Trophoblast cell (in vitro differentiated cells and primary cell): ENCODE results near the gene DCN.

ENCODE experiments used
- DNase-seq, 2 donors: peaks; one replicate each; pipeline ENCODE4 v3.0.0-alpha.2; 2016
- H2AFZ ChIP-seq: 2 replicates; pipeline ENCODE4 v1.6.1; 2013; ENCODE audit warnings: low read length, moderate library complexity, mild to moderate bottlenecking; ENCODE audit not compliant: insufficient read depth, poor library complexity
- H2AK5ac ChIP-seq: 2 replicates; pipeline ENCODE4 v1.6.1; 2013; ENCODE audit warnings: mild to moderate bottlenecking, low read length
- H2BK120ac ChIP-seq: 2 replicates; pipeline ENCODE4 v1.6.1; 2013; ENCODE audit warnings: low read length, mild to moderate bottlenecking, moderate library complexity; ENCODE audit not compliant: insufficient read depth, poor library complexity
- H2BK12ac ChIP-seq: 2 replicates; pipeline ENCODE4 v1.6.1; 2013; ENCODE audit warnings: mild to moderate bottlenecking, low read length, moderate library complexity
- H2BK5ac ChIP-seq: 2 replicates; pipeline ENCODE4 v1.6.1; 2013; ENCODE audit warnings: low read length, low read depth, moderate library complexity, mild to moderate bottlenecking; ENCODE audit not compliant: poor library complexity
- H3K14ac ChIP-seq: 2 replicates; pipeline ENCODE4 v1.6.1; 2013; ENCODE audit warnings: mild to moderate bottlenecking, low read length
- H3K18ac ChIP-seq: 2 replicates; pipeline ENCODE4 v1.6.1; 2013; ENCODE audit warnings: mild to moderate bottlenecking, low read length
- H3K23ac ChIP-seq: 2 replicates; pipeline ENCODE4 v1.6.1; 2013; ENCODE audit warnings: low read length
- H3K27ac ChIP-seq: 2 replicates; pipeline ENCODE4 v1.5.1; 2013; ENCODE audit warnings: low read depth, mild to moderate bottlenecking, inconsistent platforms, low read length, moderate library complexity
- H3K27me3 ChIP-seq: 2 replicates; pipeline ENCODE4 v1.6.1; 2013; ENCODE audit warnings: inconsistent platforms, mild to moderate bottlenecking, low read length, moderate library complexity; ENCODE audit not compliant: insufficient read depth
- H3K36me3 ChIP-seq, 2 experiments: 1 replicate in 1 of 2; 2 replicates in 1 of 2; pipeline ENCODE4 v1.6.1; 2013; ENCODE audit warnings: low read length in 2 of 2, mild to moderate bottlenecking in 2 of 2, moderate library complexity in 1 of 2; ENCODE audit not compliant: insufficient read depth in 2 of 2, control insufficient read depth in 1 of 2
- H3K4ac ChIP-seq: 2 replicates; pipeline ENCODE4 v1.6.1; 2013; ENCODE audit warnings: low read depth, mild to moderate bottlenecking, low read length, moderate library complexity
- H3K4me1 ChIP-seq, 2 experiments: 1 replicate in 1 of 2; 2 replicates in 1 of 2; pipeline ENCODE4 v1.6.1; 2013; ENCODE audit warnings: low read length in 2 of 2, mild to moderate bottlenecking in 2 of 2, moderate library complexity in 1 of 2; ENCODE audit not compliant: insufficient read depth in 2 of 2, control insufficient read depth in 1 of 2
- H3K4me2 ChIP-seq: 2 replicates; pipeline ENCODE4 v1.6.1; 2013; ENCODE audit warnings: inconsistent platforms, mild to moderate bottlenecking, low read length, moderate library complexity
- H3K4me3 ChIP-seq: 2 replicates; pipeline ENCODE4 v1.5.1; 2013; ENCODE audit warnings: mild to moderate bottlenecking, low read depth, low read length, inconsistent platforms
- H3K79me1 ChIP-seq: one replicate; pipeline ENCODE4 v1.6.1; 2013; ENCODE audit warnings: low read length
- H3K79me2 ChIP-seq: 2 replicates; pipeline ENCODE4 v1.6.1; 2013; ENCODE audit warnings: low read length, mild to moderate bottlenecking; ENCODE audit not compliant: control insufficient read depth, insufficient read depth, poor library complexity
- H3K9ac ChIP-seq: 2 replicates; pipeline ENCODE4 v1.6.1; 2013; ENCODE audit warnings: mild to moderate bottlenecking, low read length
- H3K9me3 ChIP-seq: 2 replicates; pipeline ENCODE4 v1.6.1; 2013; ENCODE audit warnings: low read depth, mild to moderate bottlenecking, control low read depth, inconsistent platforms, low read length; ENCODE audit not compliant: insufficient read depth
- H4K12ac ChIP-seq: 2 replicates; pipeline ENCODE4 v1.6.1; 2013; ENCODE audit warnings: low read depth, mild to moderate bottlenecking, low read length, moderate library complexity
- H4K8ac ChIP-seq: 2 replicates; pipeline ENCODE4 v1.6.1; 2013; ENCODE audit warnings: low read depth, mild to moderate bottlenecking, low read length, moderate library complexity
- H4K91ac ChIP-seq: one replicate; pipeline ENCODE4 v1.6.1; 2013; ENCODE audit warnings: low read depth, mild to moderate bottlenecking, low read length, moderate library complexity
- WGBS: extraction: QIAGEN DNeasy Blood & Tissue Kit; methylation state at CpG from one replicate; pipeline ENCODE4 v1.1.7; 2013; ENCODE audit warnings: missing lambda C conversion rate; ENCODE audit not compliant: insufficient read length, insufficient coverage; ENCODE audit errors: extremely low coverage; 5-methylcytosine and 5-hydroxymethylcytosine counted together

The DCN gene

DNA sequence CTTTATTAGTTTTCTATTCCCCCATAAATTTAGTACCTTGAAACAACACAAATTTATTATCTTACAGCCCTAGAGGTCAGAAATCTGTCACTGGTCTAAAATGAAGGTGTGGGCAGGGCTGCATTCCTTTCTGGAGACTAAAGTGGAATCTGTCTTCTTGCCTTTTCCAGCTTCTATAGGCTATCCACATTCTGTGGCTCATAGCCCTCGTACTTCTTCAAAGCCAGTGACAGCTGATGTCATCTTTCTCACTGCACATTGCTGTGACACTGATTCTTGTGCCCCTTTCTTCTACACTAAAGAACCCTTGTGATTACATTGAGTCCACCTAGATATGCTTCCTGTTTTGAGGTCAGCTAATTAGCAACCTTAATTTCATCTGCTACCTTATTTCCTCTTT lies 23.2 kb upstream of the DCN start:
- H3K9me3 ChIP-seq = no peaks in the 10 kb centered on the region
- no peak overlapping the region for H4K91ac ChIP-seq
- no peak overlapping the region for H2AFZ ChIP-seq
- H4K12ac ChIP-seq = no peak overlapping the region
- no peaks in the 10 kb centered on the region for H3K79me1 ChIP-seq
- no peak overlapping the region for H3K27ac ChIP-seq
- no peaks in the 10 kb centered on the region for H3K36me3 ChIP-seq
- H2BK120ac ChIP-seq = no peak overlapping the region
- peaks cover 0 to 1% of the 10 kb centered on the region in 2 experiments for H3K4me1 ChIP-seq
- no peaks in the 10 kb centered on the region for H3K27me3 ChIP-seq
- no peaks in the 10 kb centered on the region for H3K79me2 ChIP-seq
- DNase-seq = peak in 1 of 2 donors; percentile 21
- H4K8ac ChIP-seq = no peak overlapping the region
- H3K4me2 ChIP-seq = no peak overlapping the region
- no peak overlapping the region for H3K18ac ChIP-seq
- H3K9ac ChIP-seq = no peak overlapping the region
- no peak overlapping the region for H3K14ac ChIP-seq
- no peak overlapping the region for H3K23ac ChIP-seq
- H2BK5ac ChIP-seq = no peak overlapping the region
- no peak overlapping the region for H2BK12ac ChIP-seq
- H2AK5ac ChIP-seq = no peak overlapping the region
- H3K4ac ChIP-seq = no peak overlapping the region
- no CpG with 5 or more reads among the region's 1 CpG for WGBS
- no peak overlapping the region for H3K4me3 ChIP-seq

DNA sequence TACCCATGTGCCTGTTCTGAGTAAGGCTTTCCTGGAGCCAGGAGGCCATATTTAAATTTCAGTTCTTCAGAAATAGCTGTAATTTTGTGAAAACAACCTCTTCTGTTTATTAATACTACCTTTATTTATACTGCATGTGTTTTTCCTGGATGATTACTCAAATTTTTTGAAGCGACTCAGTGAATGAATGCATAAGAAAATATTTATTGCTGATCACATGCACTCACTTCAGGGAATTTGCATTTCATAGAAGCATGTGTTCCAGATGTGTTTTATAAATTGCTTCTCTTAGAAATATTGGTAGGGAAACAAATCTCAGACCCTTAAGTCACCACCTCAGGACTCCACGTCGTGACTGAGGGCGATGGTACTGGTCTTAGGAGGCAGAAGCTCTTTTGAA lies 21.8 kb upstream of the DCN start:
- no peak overlapping the region for H3K4me2 ChIP-seq
- no peak overlapping the region for H2BK5ac ChIP-seq
- no peaks in the 10 kb centered on the region for H3K36me3 ChIP-seq
- no peak overlapping the region for H3K9ac ChIP-seq
- H2AK5ac ChIP-seq = peak overlapping the region; percentile 69
- no peak overlapping the region for H3K14ac ChIP-seq
- no peak overlapping the region for H3K4me3 ChIP-seq
- no peaks in the 10 kb centered on the region for H3K27me3 ChIP-seq
- no peaks in the 10 kb centered on the region for H3K9me3 ChIP-seq
- H2BK12ac ChIP-seq = peak overlapping the region; percentile 65
- no peak overlapping the region for H4K12ac ChIP-seq
- H3K4me1 ChIP-seq = peaks cover 0 to 1% of the 10 kb centered on the region in 2 experiments
- H3K4ac ChIP-seq = no peak overlapping the region
- no CpG with 5 or more reads among the region's 4 CpGs for WGBS
- no peak overlapping the region for H2AFZ ChIP-seq
- H3K79me2 ChIP-seq = no peaks in the 10 kb centered on the region
- no peak overlapping the region for H3K27ac ChIP-seq
- H3K23ac ChIP-seq = no peak overlapping the region
- no peak overlapping the region for H3K18ac ChIP-seq
- no peak overlapping the region for H4K8ac ChIP-seq
- no peak overlapping the region for H4K91ac ChIP-seq
- peak overlapping the region; percentile 31 for H2BK120ac ChIP-seq
- DNase-seq = no peak
- no peaks in the 10 kb centered on the region for H3K79me1 ChIP-seq

GRCh38 chr12:91203610-91204009 lies 21.0 kb upstream of the DCN start:
- no peaks in the 10 kb centered on the region for H3K36me3 ChIP-seq
- H2AK5ac ChIP-seq = no peak overlapping the region
- no peak overlapping the region for H4K91ac ChIP-seq
- no peak overlapping the region for H3K4me3 ChIP-seq
- H3K23ac ChIP-seq = no peak overlapping the region
- no peak overlapping the region for H2BK5ac ChIP-seq
- H3K79me1 ChIP-seq = no peaks in the 10 kb centered on the region
- no peak overlapping the region for H4K8ac ChIP-seq
- no CpG with 5 or more reads among the region's 3 CpGs for WGBS
- no peak overlapping the region for H3K14ac ChIP-seq
- DNase-seq = no peak
- no peak overlapping the region for H3K4me2 ChIP-seq
- H4K12ac ChIP-seq = no peak overlapping the region
- no peak overlapping the region for H2AFZ ChIP-seq
- H3K79me2 ChIP-seq = no peaks in the 10 kb centered on the region
- no peaks in the 10 kb centered on the region for H3K9me3 ChIP-seq
- no peak overlapping the region for H3K9ac ChIP-seq
- no peak overlapping the region for H2BK12ac ChIP-seq
- H3K18ac ChIP-seq = no peak overlapping the region
- H3K27ac ChIP-seq = no peak overlapping the region
- H3K4ac ChIP-seq = no peak overlapping the region
- peaks cover 0 to 1% of the 10 kb centered on the region in 2 experiments for H3K4me1 ChIP-seq
- H3K27me3 ChIP-seq = no peaks in the 10 kb centered on the region
- H2BK120ac ChIP-seq = no peak overlapping the region

GRCh38 chr12:91202390-91202789 lies 19.8 kb upstream of the DCN start:
- Histone ChIP-seq H3K4me3 (no peak overlapping the region), H2AFZ (no peak overlapping the region), H3K79me2 (no peaks in the 10 kb centered on the region), H3K18ac (no peak overlapping the region), H3K23ac (no peak overlapping the region), H4K91ac (no peak overlapping the region), H3K9ac (no peak overlapping the region), H2BK12ac (no peak overlapping the region), H3K79me1 (no peaks in the 10 kb centered on the region), H3K9me3 (no peaks in the 10 kb centered on the region), H3K27ac (no peak overlapping the region), H4K12ac (no peak overlapping the region), H3K4me1 (peaks cover 0 to 1% of the 10 kb centered on the region in 2 experiments), H2BK120ac (no peak overlapping the region), H2BK5ac (no peak overlapping the region), H3K36me3 (no peaks in the 10 kb centered on the region), H3K27me3 (no peaks in the 10 kb centered on the region), H2AK5ac (no peak overlapping the region), H4K8ac (no peak overlapping the region), H3K4ac (no peak overlapping the region), H3K14ac (no peak overlapping the region), H3K4me2 (no peak overlapping the region)
- DNase-seq = no peak
- no CpG with 5 or more reads among the region's 1 CpG for WGBS
